AG10803 (cell line): ENCODE results near the gene ITFG2.

Experiments
- DNase-seq: peaks from one replicate; pipeline ENCODE4 v3.0.0; 2010; ENCODE audit warnings: low read depth
- H3K4me3 ChIP-seq: 2 replicates; pipeline ENCODE4 v1.5.1; 2011; ENCODE audit warnings: mild to moderate bottlenecking, low read length, control low read depth
- CTCF ChIP-seq: conservative IDR thresholded peaks from 2 replicates; pipeline ENCODE4 v1.5.1; 2011; ENCODE audit warnings: mild to moderate bottlenecking, low read length, control low read depth, inconsistent platforms

The ITFG2 gene

GRCh38 chr12:2804393-2805142, 7.9 kb upstream of the ITFG2 start:
- H3K4me3 ChIP-seq, result no peak overlapping the region
- no peak for TF ChIP-seq CTCF
- peak; percentile 61 for DNase-seq

- peak; percentile 59 for DNase-seq
- TF ChIP-seq CTCF, result no peak
- H3K4me3 ChIP-seq, result no peak overlapping the region
Measured at GRCh38 chr12:2805143-2805520, 7.3 kb upstream of the ITFG2 start.

- no peak for TF ChIP-seq CTCF
- no peak for DNase-seq
- no peak overlapping the region for H3K4me3 ChIP-seq
Measured at GRCh38 chr12:2806700-2807099, 5.8 kb upstream of the ITFG2 start.

GRCh38 chr12:2811801-2812200, 667 bp upstream of the ITFG2 start:
- no peak for DNase-seq
- H3K4me3 ChIP-seq, result peak overlapping the region; percentile 99
- TF ChIP-seq CTCF, result no peak

GRCh38 chr12:2813214-2814185, 1.0 kb downstream of the ITFG2 start:
- peak; percentile 73 for DNase-seq
- peak; percentile 77 for TF ChIP-seq CTCF
- H3K4me3 ChIP-seq, result peak overlapping the region; percentile 99

- H3K4me3 ChIP-seq, result no peak overlapping the region
- no peak for DNase-seq
Measured at GRCh38 chr12:2819810-2820209, 7.3 kb downstream of the ITFG2 start.

More at GRCh38 chr12:2819810-2820209, 7.3 kb downstream of the ITFG2 start:
- TF ChIP-seq CTCF, result no peak
